Ishikawa (cell line): Measurements from ENCODE around the gene MGMT.

Experiments used
- TCF12 ChIP-seq: IDR thresholded peaks from 2 replicates; pipeline ENCODE4 v1.6.1; 2012; ENCODE audit warnings: low read depth
- YY1 ChIP-seq: IDR thresholded peaks from 2 replicates; pipeline ENCODE4 v1.6.1; 2012; ENCODE audit warnings: low read depth

DNA sequence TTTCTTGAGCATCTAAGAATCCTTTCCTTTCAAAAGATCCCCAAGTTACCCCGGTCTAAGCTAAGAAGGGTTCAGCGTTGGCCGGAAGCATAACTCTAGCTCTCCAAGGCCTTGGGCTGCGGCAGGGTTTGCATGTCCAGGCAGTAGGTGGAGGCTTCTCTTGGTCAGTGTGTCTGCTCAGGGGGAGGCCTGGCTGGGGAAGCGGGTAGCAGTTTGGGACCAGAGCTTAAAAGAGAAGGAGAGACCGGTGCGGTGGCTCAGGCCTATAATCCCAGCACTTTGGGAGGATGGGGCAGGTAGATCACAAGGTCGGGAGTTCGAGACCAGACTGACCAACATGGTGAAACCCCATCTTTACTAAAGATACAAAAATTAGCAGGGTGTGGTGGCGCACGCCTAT is 226.3 kb downstream of the MGMT start:
- TF ChIP-seq TCF12, result no peak
- TF ChIP-seq YY1, result no peak
